GM18499 (cell line): ENCODE results near the gene GSS.

Experiments used
- ATAC-seq: cut with Tn5 transposase; IDR thresholded peaks from one replicate; pipeline ENCODE4 v1.9.1; 2021; ENCODE audit warnings: moderate number of reproducible peaks; ENCODE audit not compliant: insufficient read depth, unreplicated experiment

Gene GSS

GRCh38 chr20:34994509-34995131 lies 39.0 kb upstream of the GSS start:
- no peak for ATAC-seq

- ATAC-seq: no peak
Measured at GRCh38 chr20:34993941-34994508, 38.4 kb upstream of the GSS start.

DNA sequence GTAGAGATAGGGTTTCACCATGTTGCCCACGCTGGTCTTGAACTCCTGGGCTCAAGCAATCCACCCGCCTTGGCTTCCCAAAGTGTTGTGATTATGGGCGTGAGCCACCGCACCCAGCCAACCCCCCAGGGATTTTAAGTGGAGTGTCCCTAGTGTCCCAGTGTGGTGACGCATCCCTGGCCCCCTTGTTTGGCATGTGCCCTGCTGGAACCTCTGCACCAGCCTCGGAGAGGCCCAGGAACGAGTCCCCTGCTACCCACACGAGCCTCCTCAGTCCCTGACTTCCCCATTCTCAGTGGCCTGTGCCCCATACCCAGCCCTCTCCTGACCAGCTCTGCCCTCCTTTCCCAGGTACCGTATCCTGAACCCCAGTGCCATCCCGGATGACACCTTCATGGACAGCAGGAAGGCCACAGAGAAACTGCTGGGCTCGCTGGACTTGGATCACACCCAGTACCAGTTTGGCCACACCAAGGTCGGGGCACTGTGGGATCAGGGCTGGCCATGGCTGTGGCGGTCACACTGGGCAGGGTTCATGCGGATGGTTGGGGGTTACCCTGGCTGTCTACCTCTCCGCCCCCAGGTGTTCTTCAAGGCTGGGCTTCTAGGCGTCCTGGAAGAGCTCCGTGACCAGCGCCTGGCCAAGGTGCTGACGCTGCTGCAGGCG lies 37.3 kb upstream of the GSS start:
- no peak for ATAC-seq

GRCh38 chr20:34990661-34991214 lies 35.1 kb upstream of the GSS start:
- ATAC-seq: no peak

DNA sequence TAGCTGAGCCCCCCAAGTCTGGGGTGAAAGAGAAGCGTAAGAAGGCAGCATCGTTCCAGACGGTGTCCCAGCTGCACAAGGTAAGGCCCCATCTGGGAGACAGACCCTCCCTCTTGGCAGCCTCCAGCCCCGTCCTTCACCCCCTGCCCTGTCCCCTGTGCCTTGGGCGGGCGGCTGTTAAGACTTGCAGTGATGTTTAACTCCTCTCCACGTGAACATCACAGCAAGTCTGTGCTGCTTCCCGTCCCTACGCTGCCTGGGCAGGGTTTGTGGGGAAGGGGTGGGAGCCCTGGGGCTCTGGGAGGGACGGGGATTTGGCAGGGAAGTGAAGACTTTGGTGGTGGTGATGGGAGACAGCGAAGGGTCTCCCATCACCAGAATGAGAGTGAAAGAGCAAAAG lies 34.6 kb upstream of the GSS start:
- ATAC-seq: no peak

- ATAC-seq: no peak
Measured at GRCh38 chr20:34989670-34990069, 34.1 kb upstream of the GSS start.

DNA sequence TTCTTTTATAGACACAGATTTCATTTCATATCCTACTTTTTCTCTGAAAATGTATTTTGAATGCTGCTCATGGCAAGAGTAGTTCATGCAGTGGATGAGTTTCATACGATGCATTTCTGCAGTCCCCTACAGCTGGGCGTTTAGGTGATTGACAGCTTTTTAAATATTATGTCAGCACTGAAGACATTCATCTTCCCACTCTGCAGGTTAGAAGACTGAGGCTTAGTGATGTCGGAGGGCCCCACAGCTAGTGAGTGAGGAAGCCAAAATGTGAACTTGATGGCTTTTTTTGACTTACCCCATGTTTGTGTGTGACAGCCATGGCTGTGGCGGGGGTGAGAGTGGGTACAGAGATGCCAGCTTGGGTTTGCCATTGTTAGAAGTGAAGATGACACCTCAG lies 33.5 kb upstream of the GSS start:
- no peak for ATAC-seq

DNA sequence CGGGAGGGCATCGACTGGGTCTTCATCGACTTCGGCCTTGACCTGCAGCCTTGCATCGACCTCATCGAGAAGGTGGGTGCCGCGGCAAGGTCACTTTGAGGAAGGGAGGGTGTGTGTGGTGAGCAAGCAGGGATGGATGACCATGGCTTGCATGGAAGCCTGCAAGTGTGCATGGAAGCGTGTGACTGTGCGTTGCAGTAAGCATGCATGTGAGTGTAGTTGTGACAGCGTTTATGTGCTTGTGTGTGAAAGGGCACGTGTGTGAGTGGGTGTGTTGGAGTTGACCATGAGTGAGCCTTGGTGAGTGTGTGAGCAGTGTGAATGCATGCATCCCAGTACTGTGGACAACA lies 32.6 kb upstream of the GSS start:
- ATAC-seq: no peak

- no peak for ATAC-seq
Measured at GRCh38 chr20:34987288-34988190, 31.9 kb upstream of the GSS start.

DNA sequence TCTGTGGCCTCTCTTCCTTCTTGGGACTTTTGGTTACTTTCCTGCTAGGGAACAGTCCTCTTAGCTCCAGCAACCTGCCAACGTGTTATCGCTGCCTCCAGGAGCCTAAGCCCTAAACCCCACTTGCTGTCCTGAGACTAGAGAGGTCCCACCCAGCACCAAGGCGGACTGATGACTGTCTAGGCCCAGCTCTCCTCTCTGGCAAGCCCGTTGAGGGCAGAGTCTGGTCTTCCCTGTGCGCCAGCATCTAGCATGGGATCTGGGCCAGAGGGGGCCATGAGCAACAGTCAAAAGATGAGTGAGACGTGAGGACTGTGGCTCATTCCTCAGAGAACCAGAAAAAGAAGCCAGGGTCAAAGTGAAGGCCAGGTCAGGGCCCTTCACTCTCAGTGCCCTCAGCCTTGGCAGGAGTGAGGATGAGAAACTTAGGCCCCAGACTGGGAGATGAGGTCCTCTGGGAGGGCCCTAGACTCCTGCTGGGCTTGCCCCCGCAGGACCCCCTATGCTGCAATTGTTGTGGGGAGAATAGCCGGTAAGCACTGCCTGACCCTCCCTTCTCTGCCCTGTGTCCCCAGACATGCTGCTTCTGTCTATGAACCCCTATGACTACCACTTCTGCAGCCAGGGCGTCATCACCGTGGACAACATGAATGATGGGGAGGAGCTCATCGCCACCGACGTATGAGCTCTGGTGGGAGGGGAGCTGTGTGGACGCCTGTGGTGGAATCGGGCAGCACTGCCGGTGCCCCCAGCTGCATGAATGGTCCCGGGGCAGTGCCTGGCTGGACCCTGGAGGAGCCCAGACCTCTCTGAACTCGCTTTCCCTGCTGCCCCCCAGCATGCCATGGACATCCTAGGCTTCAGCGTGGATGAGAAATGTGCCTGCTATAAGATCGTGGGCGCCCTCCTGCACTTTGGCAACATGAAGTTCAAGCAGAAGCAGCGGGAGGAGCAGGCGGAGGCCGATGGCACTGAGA lies 31.0 kb upstream of the GSS start:
- no peak for ATAC-seq

DNA sequence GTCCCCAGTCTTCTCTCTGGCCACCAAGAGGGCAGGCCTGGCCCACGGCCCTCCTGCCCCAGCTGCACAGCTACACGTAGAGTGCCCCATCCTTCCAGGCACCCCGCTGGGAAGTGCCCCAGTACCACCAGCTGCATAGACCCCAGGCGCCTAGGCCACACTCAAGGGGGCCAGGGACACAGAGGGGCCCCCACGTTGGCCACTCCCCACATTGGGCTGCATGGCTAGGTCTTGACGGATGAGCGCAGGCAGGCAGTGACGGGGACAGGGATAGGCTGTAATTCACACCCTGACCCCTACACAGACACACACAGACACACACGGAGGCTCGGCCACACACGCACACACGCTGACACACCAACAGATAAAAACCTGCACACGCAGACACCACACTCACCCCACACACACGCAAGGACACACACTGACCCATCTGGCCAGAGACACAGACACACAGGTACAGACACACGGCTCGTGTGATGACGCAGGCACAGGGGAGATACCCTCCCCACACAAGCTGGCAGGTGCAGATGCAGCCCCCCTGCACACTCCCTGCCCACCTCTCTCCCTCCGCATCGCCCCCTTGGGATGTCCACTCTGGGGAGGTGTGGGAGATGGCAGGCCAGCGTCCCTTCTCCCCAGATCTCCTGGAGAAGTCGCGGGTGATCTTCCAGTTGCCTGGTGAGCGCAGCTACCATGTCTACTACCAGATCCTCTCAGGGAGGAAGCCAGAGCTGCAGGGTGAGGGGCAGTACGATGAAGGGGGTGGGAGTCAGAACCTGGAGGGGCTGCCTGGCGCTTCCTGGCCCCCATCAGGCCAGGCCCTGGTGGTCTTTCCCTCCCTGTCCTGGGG lies 30.1 kb upstream of the GSS start:
- no peak for ATAC-seq

GRCh38 chr20:34984756-34985261 lies 29.2 kb upstream of the GSS start:
- no peak for ATAC-seq

DNA sequence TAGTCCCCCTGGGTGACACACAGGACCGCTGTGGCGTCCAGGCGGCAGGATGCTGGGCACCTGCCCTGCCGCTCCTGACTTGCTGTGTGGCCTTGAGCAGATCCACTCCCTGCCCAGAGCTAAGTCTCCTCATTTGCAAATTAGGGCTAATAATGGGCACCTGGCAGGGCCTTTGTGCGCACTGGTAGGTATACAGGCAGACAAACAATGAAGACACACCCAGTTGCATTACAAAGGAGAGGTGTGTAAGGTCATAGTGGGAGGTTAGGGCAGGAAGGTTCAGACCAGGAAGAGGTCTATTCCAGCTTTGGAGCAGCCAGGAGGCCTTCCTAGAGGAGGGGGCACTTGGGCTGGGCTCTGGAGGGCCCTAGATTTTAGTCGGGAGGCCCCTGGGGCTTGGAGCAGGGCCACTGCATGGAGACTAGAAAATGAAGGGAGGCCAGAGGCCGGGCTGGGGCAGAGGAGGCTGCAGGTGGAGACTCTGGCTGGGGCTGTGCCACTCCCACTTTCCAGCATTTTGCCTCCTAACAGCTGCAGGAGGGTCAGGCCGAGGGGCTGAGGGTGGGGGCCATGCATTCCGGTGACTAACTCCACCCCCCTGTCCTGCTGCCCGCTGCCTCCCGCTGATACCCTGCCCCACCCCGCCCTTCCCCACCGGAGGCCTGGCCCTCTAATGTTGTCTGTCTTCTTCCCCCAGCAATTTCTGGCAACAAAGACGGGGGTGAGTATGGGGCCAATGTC lies 28.6 kb upstream of the GSS start:
- ATAC-seq: no peak

GRCh38 chr20:34983089-34983820 lies 27.6 kb upstream of the GSS start:
- no peak for ATAC-seq

DNA sequence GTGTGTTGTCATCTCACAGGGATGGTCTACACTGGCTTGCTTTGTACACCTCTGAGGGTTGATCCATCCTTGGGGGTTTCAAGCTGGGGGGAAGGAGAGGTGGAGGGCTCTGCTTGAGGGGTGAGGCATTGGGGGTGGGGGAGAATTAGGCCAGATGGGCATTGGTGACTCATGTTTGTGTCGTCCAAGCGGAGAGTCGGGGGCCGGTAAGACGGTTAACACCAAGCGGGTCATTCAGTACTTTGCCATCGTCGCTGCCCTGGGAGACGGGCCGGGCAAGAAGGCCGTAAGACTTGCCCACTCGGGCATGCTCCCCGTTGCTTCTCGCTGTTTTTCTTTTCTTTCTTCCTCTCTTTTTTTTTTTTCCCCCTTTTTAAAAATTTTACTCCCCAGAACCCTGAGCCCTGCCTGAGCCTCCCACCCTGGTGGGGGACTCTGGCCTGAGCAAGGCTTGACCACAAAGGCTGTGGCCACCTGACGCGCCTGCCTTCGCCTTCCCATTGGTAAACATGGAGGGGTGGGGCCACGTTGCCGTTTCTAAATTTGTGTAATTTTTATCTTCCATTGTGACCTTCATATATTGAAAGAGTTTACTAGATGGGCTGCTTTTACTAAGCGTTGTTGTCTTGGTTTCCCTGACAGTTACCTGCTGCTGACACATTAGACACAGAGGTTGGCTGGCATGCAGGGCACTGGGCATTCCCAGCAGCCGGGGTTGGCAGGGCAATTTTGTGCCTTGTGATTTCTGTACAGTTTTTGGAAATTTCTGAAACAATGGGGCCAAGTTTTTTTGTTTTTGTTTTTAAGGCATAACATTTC lies 26.9 kb upstream of the GSS start:
- ATAC-seq: no peak

DNA sequence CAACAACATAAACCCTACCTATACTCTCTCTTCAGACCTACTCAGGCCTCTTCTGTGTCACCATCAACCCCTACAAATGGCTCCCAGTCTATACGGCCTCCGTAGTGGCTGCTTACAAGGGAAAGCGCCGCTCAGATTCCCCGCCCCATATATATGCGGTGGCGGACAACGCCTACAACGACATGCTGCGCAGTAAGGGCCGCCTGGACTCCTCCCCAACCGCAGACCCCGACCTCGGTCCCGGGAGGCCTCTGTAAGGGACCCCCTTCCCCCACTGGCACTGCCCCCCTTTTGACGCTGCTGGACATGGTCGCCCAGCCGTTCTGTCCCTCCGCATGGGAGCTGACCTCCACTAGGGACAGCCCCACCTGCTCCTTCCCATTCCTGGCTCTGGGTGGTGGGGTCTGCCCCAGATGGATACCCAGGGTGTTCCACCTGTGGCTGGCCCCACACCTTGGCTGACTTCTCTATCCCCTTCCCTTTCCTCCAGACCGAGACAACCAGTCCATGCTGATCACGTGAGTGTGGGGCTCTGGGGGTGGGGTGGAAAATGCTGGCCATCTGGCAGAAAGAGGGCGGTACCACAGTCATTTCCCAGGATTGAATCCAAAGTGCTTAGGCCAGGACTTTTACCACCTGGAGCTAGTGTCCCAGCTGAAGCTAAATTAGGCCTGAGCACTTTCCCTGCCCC lies 25.1 kb upstream of the GSS start:
- ATAC-seq: no peak
